DND-41 (cell line): ENCODE results near the gene C2CD2.

Experiments used
- ATAC-seq: fragments of 200-7000 bp; cut with Tn5 transposase; 3 replicates; pipeline ENCODE4 v1.9.1; 2021; ENCODE audit warnings: low read depth; ENCODE audit not compliant: insufficient read depth
- DNase-seq: peaks from one replicate; pipeline ENCODE4 v3.0.0-alpha.2; 2020
- H2AFZ ChIP-seq: 2 replicates; pipeline ENCODE4 v1.6.0; 2012; ENCODE audit warnings: low read depth, low read length
- H3K27ac ChIP-seq: 2 replicates; pipeline ENCODE4 v1.5.1; 2012; ENCODE audit warnings: low read length, inconsistent platforms
- H3K27me3 ChIP-seq: fragments of 200-600 bp; sonication (generic); 2 replicates; pipeline ENCODE4 v1.6.0; 2012; ENCODE audit warnings: low read length, mild to moderate bottlenecking, inconsistent platforms; ENCODE audit not compliant: insufficient read depth, poor library complexity
- H3K36me3 ChIP-seq: 2 replicates; pipeline ENCODE4 v1.5.1; 2012; ENCODE audit warnings: low read length, inconsistent platforms; ENCODE audit not compliant: insufficient read depth
- H3K4me1 ChIP-seq: 2 replicates; pipeline ENCODE4 v1.5.1; 2012; ENCODE audit warnings: mild to moderate bottlenecking, low read length; ENCODE audit not compliant: insufficient read depth
- H3K4me2 ChIP-seq: 2 replicates; pipeline ENCODE4 v1.6.0; 2012; ENCODE audit warnings: mild to moderate bottlenecking, moderate library complexity, low read length, inconsistent platforms; ENCODE audit not compliant: insufficient read depth
- H3K4me3 ChIP-seq, 2 experiments: fragments of 200-600 bp in 1 of 2; shearing (Covaris generic) in 1 of 2; 2 replicates each; pipeline ENCODE4 v1.5.1; 2012 to 2016; ENCODE audit warnings: inconsistent platforms in 2 of 2, low read length in 2 of 2, mild to moderate bottlenecking in 2 of 2, low read depth in 1 of 2, moderate library complexity in 1 of 2
- H3K79me2 ChIP-seq: 2 replicates; pipeline ENCODE4 v1.6.0; 2012; ENCODE audit warnings: low read length, inconsistent platforms; ENCODE audit not compliant: insufficient read depth
- H3K9ac ChIP-seq: 2 replicates; pipeline ENCODE4 v1.6.0; 2012; ENCODE audit warnings: low read depth, mild to moderate bottlenecking, inconsistent platforms, low read length, moderate library complexity
- H3K9me3 ChIP-seq: 2 replicates; pipeline ENCODE4 v1.5.1; 2012; ENCODE audit warnings: low read length, moderate library complexity, mild to moderate bottlenecking, inconsistent platforms; ENCODE audit not compliant: insufficient read depth, severe bottlenecking
- H4K20me1 ChIP-seq: 2 replicates; pipeline ENCODE4 v1.6.0; 2012; ENCODE audit warnings: low read length; ENCODE audit not compliant: insufficient read depth
- EZH2 ChIP-seq: IDR thresholded peaks from 3 replicates; pipeline ENCODE4 v1.6.1; 2012; ENCODE audit warnings: borderline replicate concordance, low read depth, mild to moderate bottlenecking, moderate library complexity, low read length, inconsistent platforms; ENCODE audit not compliant: severe bottlenecking
- TF ChIP-seq, protein P1 (sequence below): IDR thresholded peaks from 2 replicates; pipeline ENCODE4 v1.5.1; 2012; ENCODE audit warnings: borderline replicate concordance, low read length, moderate library complexity, mild to moderate bottlenecking; ENCODE audit not compliant: poor library complexity, severe bottlenecking; ENCODE audit errors: extremely low read depth

Gene C2CD2

DNA sequence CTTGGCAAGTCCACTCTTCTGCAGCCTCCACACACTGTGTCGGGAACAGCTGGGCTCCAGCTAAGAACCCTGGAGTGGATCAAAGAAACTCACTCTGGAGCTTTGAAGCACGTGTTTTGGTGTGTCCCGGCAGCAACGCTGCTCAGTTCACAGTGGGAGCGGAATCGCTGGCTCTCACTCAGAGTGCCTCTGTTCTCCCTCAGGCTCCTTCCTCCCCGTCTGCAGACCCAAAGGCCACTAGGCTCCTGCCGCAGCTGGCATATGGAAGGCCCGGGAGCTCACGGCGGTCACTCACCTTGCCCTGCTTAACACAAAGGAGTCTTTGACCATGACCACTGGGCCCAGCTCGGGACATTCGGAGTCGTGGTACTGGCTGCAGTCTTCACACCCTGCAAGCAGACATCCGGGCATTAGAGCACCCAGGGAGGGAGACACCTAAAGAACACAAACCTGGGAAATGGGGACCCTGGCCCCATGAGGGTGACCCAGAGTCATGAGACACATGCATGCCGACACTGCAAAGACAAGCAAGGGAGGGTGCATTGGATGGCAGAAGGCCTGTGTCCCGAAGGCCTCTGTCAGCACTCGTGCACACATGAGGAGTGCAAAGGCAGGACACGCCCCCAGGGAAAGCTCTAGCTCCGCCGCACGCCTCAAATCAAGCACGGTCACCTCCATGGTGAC is 94.4 kb downstream of the C2CD2 start:
- Histone ChIP-seq H3K4me3 (no peak overlapping the region), H3K79me2 (peaks cover 37% of the 10 kb centered on the region), H3K4me1 (no peaks in the 10 kb centered on the region), H3K36me3 (peaks cover 48% of the 10 kb centered on the region), H3K27ac (no peak overlapping the region), H3K27me3 (no peaks in the 10 kb centered on the region), H3K4me2 (no peak overlapping the region), H4K20me1 (peaks cover 20% of the 10 kb centered on the region), H2AFZ (no peak overlapping the region), H3K9me3 (no peaks in the 10 kb centered on the region), H3K9ac (no peak overlapping the region)
- no peak for ATAC-seq
- TF ChIP-seq, protein P1, sequence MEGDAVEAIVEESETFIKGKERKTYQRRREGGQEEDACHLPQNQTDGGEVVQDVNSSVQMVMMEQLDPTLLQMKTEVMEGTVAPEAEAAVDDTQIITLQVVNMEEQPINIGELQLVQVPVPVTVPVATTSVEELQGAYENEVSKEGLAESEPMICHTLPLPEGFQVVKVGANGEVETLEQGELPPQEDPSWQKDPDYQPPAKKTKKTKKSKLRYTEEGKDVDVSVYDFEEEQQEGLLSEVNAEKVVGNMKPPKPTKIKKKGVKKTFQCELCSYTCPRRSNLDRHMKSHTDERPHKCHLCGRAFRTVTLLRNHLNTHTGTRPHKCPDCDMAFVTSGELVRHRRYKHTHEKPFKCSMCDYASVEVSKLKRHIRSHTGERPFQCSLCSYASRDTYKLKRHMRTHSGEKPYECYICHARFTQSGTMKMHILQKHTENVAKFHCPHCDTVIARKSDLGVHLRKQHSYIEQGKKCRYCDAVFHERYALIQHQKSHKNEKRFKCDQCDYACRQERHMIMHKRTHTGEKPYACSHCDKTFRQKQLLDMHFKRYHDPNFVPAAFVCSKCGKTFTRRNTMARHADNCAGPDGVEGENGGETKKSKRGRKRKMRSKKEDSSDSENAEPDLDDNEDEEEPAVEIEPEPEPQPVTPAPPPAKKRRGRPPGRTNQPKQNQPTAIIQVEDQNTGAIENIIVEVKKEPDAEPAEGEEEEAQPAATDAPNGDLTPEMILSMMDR, result no peak
- no peak for TF ChIP-seq EZH2
- no peak for DNase-seq

DNA sequence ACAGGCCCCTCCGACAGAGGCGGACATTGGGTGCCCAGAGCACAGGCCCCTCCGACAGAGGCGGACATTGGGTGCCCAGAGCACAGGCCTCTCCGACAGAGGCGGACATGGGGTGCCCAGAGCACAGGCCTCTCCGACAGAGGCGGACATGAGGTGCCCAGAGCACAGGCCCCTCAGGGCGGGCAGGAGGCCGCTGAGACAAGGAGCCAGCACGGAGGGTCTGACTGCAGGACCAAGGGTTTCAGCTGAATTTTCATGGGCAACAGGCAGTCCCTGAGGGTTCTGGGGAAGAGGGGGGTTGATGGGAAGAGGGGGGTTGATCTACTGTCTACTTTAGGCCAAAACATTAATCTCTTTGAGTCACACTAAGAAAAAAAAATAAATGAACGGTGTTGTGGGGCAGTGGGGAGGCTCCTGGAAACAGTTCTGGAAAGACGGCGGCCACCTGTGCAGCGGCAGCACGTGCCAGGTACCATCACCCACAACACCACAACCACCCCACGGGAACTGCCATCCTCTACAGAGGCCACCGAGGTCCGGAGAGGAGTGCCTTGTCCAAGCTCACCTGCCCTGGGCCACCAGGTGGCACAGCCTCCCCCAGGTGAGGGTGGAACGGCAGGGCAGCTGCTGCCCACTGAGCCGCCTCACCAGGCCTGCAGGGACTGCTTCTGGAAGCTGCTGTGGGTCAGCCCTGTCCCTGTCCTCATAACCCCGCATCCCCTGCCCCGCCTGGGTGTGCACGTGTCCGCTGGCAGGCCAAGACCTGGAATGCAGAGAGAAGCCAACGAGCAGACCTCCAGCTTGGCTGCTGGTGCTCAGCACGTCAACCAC is 95.1 kb downstream of the C2CD2 start:
- H3K9me3 ChIP-seq, result no peaks in the 10 kb centered on the region
- H3K4me3 ChIP-seq, result no peak overlapping the region
- H4K20me1 ChIP-seq, result peaks cover 18% of the 10 kb centered on the region
- no peaks in the 10 kb centered on the region for H3K27me3 ChIP-seq
- H3K4me1 ChIP-seq, result no peaks in the 10 kb centered on the region
- H3K27ac ChIP-seq, result no peak overlapping the region
- ATAC-seq (no peak), DNase-seq (no peak)
- peaks cover 56% of the 10 kb centered on the region for H3K36me3 ChIP-seq
- TF ChIP-seq EZH2, result no peak
- TF ChIP-seq, protein P1, result no peak
- peaks cover 34% of the 10 kb centered on the region for H3K79me2 ChIP-seq
- no peak overlapping the region for H3K9ac ChIP-seq
- H3K4me2 ChIP-seq, result no peak overlapping the region
- H2AFZ ChIP-seq, result no peak overlapping the region

DNA sequence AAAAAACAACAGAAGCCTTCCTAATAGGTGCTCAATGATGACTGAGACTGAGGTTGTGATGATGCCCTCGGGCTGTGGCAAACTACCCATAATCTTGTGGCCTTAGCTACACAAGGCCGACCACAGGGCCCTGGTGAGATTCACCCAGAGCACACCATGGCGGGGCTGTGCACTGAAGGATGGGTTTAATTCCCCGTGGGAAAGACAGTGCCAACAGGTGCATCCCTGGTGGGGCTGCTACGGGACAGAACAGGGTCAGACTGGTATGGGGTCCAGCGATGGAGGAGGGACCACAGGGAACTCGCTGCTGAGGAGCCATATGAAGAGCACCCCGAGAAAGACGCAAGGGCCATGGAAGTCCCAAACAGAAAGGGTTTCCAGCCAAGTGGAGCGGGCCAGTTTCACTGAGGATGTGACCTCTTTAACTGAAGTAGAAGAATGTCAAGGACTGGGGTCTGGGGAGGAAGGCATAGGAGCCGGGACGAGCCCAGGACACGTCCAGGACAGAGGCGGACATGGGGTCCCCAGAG is 96.0 kb downstream of the C2CD2 start:
- TF ChIP-seq, protein P1, result no peak
- no peak for TF ChIP-seq EZH2
- Histone ChIP-seq H3K79me2 (peaks cover 27% of the 10 kb centered on the region), H3K9me3 (no peaks in the 10 kb centered on the region), H2AFZ (no peak overlapping the region), H3K4me2 (no peak overlapping the region), H4K20me1 (peaks cover 18% of the 10 kb centered on the region), H3K4me3 (no peak overlapping the region), H3K9ac (no peak overlapping the region), H3K27ac (no peak overlapping the region), H3K36me3 (peaks cover 63% of the 10 kb centered on the region), H3K4me1 (no peaks in the 10 kb centered on the region), H3K27me3 (no peaks in the 10 kb centered on the region)
- ATAC-seq (no peak), DNase-seq (no peak)
